ENCODE measurements around the gene RPUSD3. TPM values are rescaled to one million over a fixed set of nuclear protein-coding genes. Genes with fewer than 3 reads are reported as not detected.

The RPUSD3 gene
- total RNA-seq, result 23.4 and 37.9 TPM in 2 replicates

GRCh38 chr3:9843715-9844438 is at the start of gene RPUSD3:
Gene RPUSD3 (minus strand): TSS chr3:9844008. CDS start chr3:9843990, 18 bp downstream.

DNA sequence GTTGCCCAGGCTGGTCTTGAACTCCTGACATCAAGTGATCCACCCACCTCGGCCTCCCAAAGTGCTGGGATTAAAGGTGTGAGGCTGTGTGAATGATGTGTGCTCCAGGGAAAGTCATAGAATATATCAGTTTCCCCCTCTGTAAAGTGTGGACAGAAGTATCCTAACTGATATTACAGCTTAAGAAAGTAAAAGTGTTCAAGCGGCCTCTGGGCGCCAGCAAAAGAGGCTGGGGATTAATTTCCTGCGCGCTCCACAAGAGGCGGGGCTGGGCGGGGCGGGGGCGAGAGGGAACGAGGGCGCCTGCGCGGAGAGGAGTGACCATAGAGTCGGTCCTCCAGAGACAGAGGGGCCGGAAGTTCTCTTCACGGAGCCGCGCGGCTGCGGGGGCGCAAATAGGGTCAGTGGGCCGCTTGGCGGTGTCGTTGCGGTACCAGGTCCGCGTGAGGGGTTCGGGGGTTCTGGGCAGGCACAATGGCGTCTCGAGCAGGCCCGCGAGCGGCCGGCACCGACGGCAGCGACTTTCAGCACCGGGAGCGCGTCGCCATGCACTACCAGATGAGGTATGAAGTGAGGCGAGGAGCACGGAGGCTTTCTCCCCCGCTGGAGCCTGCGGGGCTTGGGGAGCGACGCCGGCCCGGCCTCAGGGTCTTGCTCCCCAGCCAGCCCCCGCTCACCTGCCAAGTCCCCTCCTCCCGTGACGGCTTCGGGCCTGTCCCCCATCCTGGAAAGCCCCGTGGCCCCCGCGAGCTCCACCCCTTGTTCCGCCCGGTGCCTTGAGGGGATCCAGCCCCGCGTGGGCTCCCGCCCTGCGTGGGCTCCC is 46.7 kb upstream of the RPUSD3 start, which contains the start of gene JAGN1:
Gene JAGN1, plus strand, starts transcription at position 362 of the 823 bp plus-strand sequence. Its CDS starts 113 bp downstream, at position 475.

GRCh38 chr3:9879830-9880549 is 36.2 kb upstream of the RPUSD3 start, which contains the start of gene CIDEC:
Gene CIDEC (minus strand): TSS chr3:9880253. CDS start chr3:9878486, 1,767 bp downstream.

GRCh38 chr3:9809615-9810432 is 34.0 kb downstream of the RPUSD3 start, which contains the start of gene TTLL3:
Gene TTLL3 (plus strand): TSS chr3:9810262. CDS start chr3:9810662, 400 bp downstream.

DNA sequence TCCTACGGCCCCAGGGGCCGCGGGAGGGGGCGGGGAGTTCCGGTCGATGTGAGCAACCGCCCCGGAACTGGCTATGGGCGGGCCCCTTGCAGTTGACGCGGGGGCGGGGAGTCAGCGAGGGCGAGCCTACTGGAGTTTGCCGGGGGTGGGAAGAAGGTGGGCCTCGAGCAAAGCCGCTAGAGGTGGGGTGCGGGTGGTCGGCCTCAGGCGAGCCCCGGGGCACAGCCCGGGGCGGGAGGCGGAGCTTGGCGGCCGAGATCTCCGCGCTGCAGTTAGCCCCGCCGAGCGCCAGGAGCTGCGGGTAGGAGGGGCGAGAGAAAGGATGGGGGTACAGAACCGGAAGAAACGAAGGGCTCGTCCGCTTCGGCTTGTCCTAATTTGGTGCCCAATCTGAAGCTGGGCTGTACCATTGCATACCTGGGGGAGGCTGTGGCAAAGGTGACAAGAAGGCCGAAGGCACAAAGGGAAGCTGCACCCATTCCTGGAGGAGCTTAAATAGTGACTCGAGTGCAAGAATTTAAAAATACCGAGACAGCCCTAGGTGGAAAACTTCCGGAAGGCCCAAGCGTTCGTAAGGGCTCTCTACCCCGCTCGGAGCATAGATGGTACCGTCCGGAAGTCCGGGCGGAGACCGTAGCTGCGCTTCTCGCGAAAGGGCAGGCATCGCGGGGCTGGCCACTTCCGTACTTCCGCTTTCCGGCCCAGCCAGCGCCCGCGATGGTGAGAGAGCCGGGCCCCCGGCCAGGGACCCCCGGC is 51.2 kb downstream of the RPUSD3 start, which contains the start of the genes ARPC4 and TADA3:
Gene ARPC4, plus strand, starts transcription at position 678 of the 756 bp plus-strand sequence. Its CDS starts 40 bp downstream, at position 718.
Gene TADA3, minus strand, starts transcription at position 69 of the 756 bp plus-strand sequence. CDS start 1,007 bp downstream, outside the sequence.

Other genes with a start within 250 kb of the RPUSD3 start
- 29.8 and 31.8 TPM in 2 replicates for gene MTMR14, start 194.5 kb downstream of the RPUSD3 start, total RNA-seq
- not detected in 2 replicates for gene CPNE9, start 140.2 kb downstream of the RPUSD3 start, total RNA-seq
- 17.4 and 30.3 TPM in 2 replicates for gene BRPF1, start 112.3 kb downstream of the RPUSD3 start, total RNA-seq
- 16.0 and 27.0 TPM in 2 replicates for gene OGG1, start 94.1 kb downstream of the RPUSD3 start, total RNA-seq
- gene CAMK1, start 74.1 kb downstream of the RPUSD3 start, total RNA-seq, result 3.1 and 11.3 TPM in 2 replicates
- gene TADA3, start 51.5 kb downstream of the RPUSD3 start, total RNA-seq, result 46.8 and 62.1 TPM in 2 replicates
- gene ARPC4, start 50.9 kb downstream of the RPUSD3 start, total RNA-seq, result 135 and 146 TPM in 2 replicates
- 4.4 and 12.1 TPM in 2 replicates for gene TTLL3, start 33.7 kb downstream of the RPUSD3 start, total RNA-seq
- not detected in 2 replicates for gene CIDEC, start 36.2 kb upstream of the RPUSD3 start, total RNA-seq
- gene JAGN1, start 46.6 kb upstream of the RPUSD3 start, total RNA-seq, result 22.2 and 23.7 TPM in 2 replicates
- 1.4 and 4.0 TPM in 2 replicates for gene IL17RE, start 58.8 kb upstream of the RPUSD3 start, total RNA-seq
- gene IL17RC, start 73.1 kb upstream of the RPUSD3 start, total RNA-seq, result 9.2 and 16.6 TPM in 2 replicates
- 27.3 and 36.0 TPM in 2 replicates for gene CRELD1, start 89.8 kb upstream of the RPUSD3 start, total RNA-seq
- gene PRRT3, start 108.4 kb upstream of the RPUSD3 start, total RNA-seq, result 0.34 and 0.71 TPM in 2 replicates
- gene EMC3, start 142.8 kb upstream of the RPUSD3 start, total RNA-seq, result 47.2 and 62.4 TPM in 2 replicates
- 2.4 TPM in 2 replicates for gene FANCD2, start 182.4 kb upstream of the RPUSD3 start, total RNA-seq

Data from nasal cavity respiratory epithelium epithelial cell of viscerocranial mucosa (primary cell).